HepG2 (cell line): ENCODE results near the gene ZNF77. TPM values are rescaled to one million over a fixed set of nuclear protein-coding genes. Genes with fewer than 3 reads are reported as not detected.
A peak's percentile ranks its signal among the peaks of the same experiment; 100 is the strongest.

Source experiments
- ATAC-seq: fragments of 200-7000 bp; cut with Tn5 transposase; 3 replicates; pipeline ENCODE4 v1.9.1; 2020; ENCODE audit warnings: mild to moderate bottlenecking, moderate library complexity
- BruUV-seq: library from RNA; stranded (reverse); fragments of 400-500 nt; replicated peaks from 2 replicates; lab custom pipeline; 2021; lab: Mats Ljungman, UMichigan
- CTCF ChIA-PET: fragments of 300-600 bp; formaldehyde crosslinking; extraction: SDS; loops from one replicate; lab custom pipeline; 2021; ENCODE audit warnings: low total read pairs, inconsistent platforms, low intra/inter-chr PET ratio; lab: Yijun Ruan, JAX
- POLR2A ChIA-PET: fragments of 350-600 bp; sonication (Branson Sonifier 250); formaldehyde crosslinking; loops from one replicate; lab custom pipeline; 2020; ENCODE audit warnings: antibody characterized with exemption, inconsistent platforms; lab: Yijun Ruan, JAX
- DNase-seq: peaks from one replicate; pipeline ENCODE4 v3.0.0-alpha.2; 2015; ENCODE audit warnings: low spot score
- FAIRE-seq: peaks from 3 replicates; lab custom pipeline; 2011; peaks lifted over from hg19 to GRCh38; lab: Jason Lieb, UNC
- H2AFZ ChIP-seq: one replicate; pipeline ENCODE4 v1.6.1; 2011; ENCODE audit warnings: low read length, inconsistent platforms
- H3K27ac ChIP-seq: fragments of 300-600 bp; 3 replicates; pipeline ENCODE4 v1.8.0; 2011; ENCODE audit warnings: mixed run types, mild to moderate bottlenecking, mixed read lengths, low read length, inconsistent platforms; ENCODE audit not compliant: insufficient read depth; ENCODE audit errors: extremely low read length
- H3K27me3 ChIP-seq, 2 experiments: fragments of 200-600 bp in 1 of 2; 2 replicates in 1 of 2; 3 replicates in 1 of 2; pipeline versions ENCODE4 v1.6.0 to v1.8.0; 2011; ENCODE audit warnings: low read length in 2 of 2, mild to moderate bottlenecking in 2 of 2, moderate library complexity in 2 of 2, inconsistent platforms in 1 of 2; ENCODE audit not compliant: insufficient read depth in 2 of 2, control insufficient read depth in 1 of 2
- H3K36me3 ChIP-seq, 2 experiments: fragments of 200-600 bp in 1 of 2; replicated peaks in 1 of 2; 2 replicates in 1 of 2; 3 replicates in 1 of 2; pipeline versions ENCODE4 v1.5.1 to v1.8.0; 2011; ENCODE audit warnings: low read length in 2 of 2, inconsistent platforms in 1 of 2; ENCODE audit not compliant: insufficient read depth in 2 of 2, control insufficient read depth in 1 of 2
- H3K4me1 ChIP-seq: 2 replicates; pipeline ENCODE4 v1.5.1; 2012; ENCODE audit warnings: low read length, inconsistent platforms; ENCODE audit not compliant: insufficient read depth
- H3K4me2 ChIP-seq: 2 replicates; pipeline ENCODE4 v1.6.0; 2011; ENCODE audit warnings: low read depth, low read length, inconsistent platforms
- H3K4me3 ChIP-seq, 3 experiments: fragments of 200-600 bp in 1 of 3; sonication (generic), shearing (Covaris generic) in 1 of 3; replicated peaks in 1 of 3; 2 replicates each; pipeline ENCODE4 v1.5.1; 2011 to 2016; ENCODE audit warnings: low read length in 3 of 3, inconsistent platforms in 2 of 3, low read depth in 2 of 3, mild to moderate bottlenecking in 2 of 3, control low read depth in 1 of 3, mixed read lengths in 1 of 3; ENCODE audit not compliant: insufficient read depth in 1 of 3
- H3K79me2 ChIP-seq: one replicate; pipeline ENCODE4 v1.6.1; 2011; ENCODE audit warnings: low read length, inconsistent platforms; ENCODE audit not compliant: insufficient read depth
- H3K9ac ChIP-seq: 2 replicates; pipeline ENCODE4 v1.6.0; 2011; ENCODE audit warnings: mild to moderate bottlenecking, low read depth, low read length, inconsistent platforms; ENCODE audit not compliant: insufficient read depth
- H3K9me3 ChIP-seq: 2 replicates; pipeline ENCODE4 v1.5.1; 2012; ENCODE audit warnings: mild to moderate bottlenecking, low read length
- H4K20me1 ChIP-seq: 2 replicates; pipeline ENCODE4 v1.6.0; 2011; ENCODE audit warnings: inconsistent platforms, mild to moderate bottlenecking, low read length, moderate library complexity; ENCODE audit not compliant: insufficient read depth
- CENPX ChIP-seq: sonication (generic); formaldehyde crosslinking; IDR thresholded peaks from 2 replicates; pipeline ENCODE4 v1.9.0; 2021; ENCODE audit warnings: mild to moderate bottlenecking, missing genetic modification reagents, moderate library complexity
- ZNF12 ChIP-seq: sonication (generic); formaldehyde crosslinking; IDR thresholded peaks from 2 replicates; pipeline ENCODE4 v1.5.0; 2020; ENCODE audit warnings: missing genetic modification reagents
- ZNF121 ChIP-seq: sonication (generic); formaldehyde crosslinking; IDR thresholded peaks from 2 replicates; pipeline ENCODE4 v1.5.0; 2020; ENCODE audit warnings: mild to moderate bottlenecking, missing genetic modification reagents
- ZNF263 ChIP-seq: sonication (generic); formaldehyde crosslinking; IDR thresholded peaks from 2 replicates; pipeline ENCODE4 v1.4.0; 2020; ENCODE audit warnings: missing genetic modification reagents
- ZNF460 ChIP-seq: sonication (generic); formaldehyde crosslinking; IDR thresholded peaks from 2 replicates; pipeline ENCODE4 v1.5.1; 2020; ENCODE audit warnings: missing genetic modification reagents, mild to moderate bottlenecking, borderline replicate concordance
- WGBS: methylation state at CpG from one replicate; pipeline ENCODE4 v1.1.6; 2017; ENCODE audit warnings: low lambda C conversion rate; 5-methylcytosine and 5-hydroxymethylcytosine counted together
- in situ Hi-C: cut with HindIII; loops from 2 replicates; pipeline ENCODE4 v1.10.0; 2017; ENCODE audit warnings: low pct_unique_long_range_greater_than_20kb; ENCODE audit not compliant: extremely low pct_ligation_motif_present
- intact Hi-C: fragments of 100-400 bp; cut with micrococcal nuclease; formaldehyde crosslinking; loops from one replicate; pipeline ENCODE4 v1.10.0; 2022; ENCODE audit not compliant: unreplicated experiment
- polyA plus RNA-seq, 8 experiments: library from polyadenylated mRNA; depleted of rRNA in 3 of 8; stranded (reverse) in 7 of 8; unstranded in 1 of 8; fragments of >200 nt; fragmentation: Illumina TruSeq in 4 of 8; extraction: Trizol in 4 of 8; gene quantifications; 2 replicates each; pipeline versions ENCODE4 v1.2.1 to v1.2.3, GENCODE V29; 2011 to 2016; ENCODE audit warnings: low read depth in 4 of 8, missing spikeins in 1 of 8, mixed read lengths in 1 of 8; ENCODE audit not compliant: insufficient read depth in 1 of 8
- total RNA-seq, 5 experiments: library from RNA; depleted of rRNA; stranded (reverse); fragments of >200 nt; fragmentation: Illumina TruSeq; extraction: Trizol; gene quantifications; 2 replicates each; pipeline ENCODE4 v1.2.3, GENCODE V29; 2016; ENCODE audit warnings: low read depth in 1 of 5

The ZNF77 gene
- total and polyA plus RNA-seq, 2 of the 13 experiments (the other 11 are each of a cell fraction or from before 2014, with no cell fraction given): 7.1 to 11.5 TPM

DNA sequence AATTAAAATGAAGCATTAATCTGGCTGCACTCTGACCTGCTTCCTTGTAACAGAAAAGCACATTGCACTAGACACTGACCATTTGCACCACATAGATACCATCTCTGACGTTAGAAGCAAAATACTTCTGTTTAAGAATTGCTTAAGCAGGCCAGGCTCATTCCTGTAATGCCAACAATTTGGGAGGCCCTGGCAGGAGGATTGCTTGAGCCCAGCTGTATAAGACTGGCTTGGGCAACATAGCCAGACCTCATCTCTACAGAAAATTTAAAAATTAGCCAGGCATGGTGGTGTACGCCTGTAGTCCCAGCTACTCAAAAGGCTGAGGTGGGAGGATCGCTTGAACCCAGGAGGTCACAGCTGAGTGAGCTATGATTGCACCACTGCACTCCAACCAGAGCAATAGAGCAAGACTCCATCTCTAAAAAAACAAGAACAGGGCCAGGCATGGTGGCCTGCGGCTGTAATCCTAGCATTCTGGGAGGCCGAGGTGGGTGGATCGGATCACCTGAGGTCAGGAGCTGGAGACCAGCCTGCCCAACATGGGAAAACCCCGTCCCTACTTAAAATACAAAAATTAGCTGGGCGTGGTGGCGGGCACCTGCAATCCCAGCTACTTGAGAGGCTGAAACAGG is 25.5 kb upstream of the ZNF77 start:
- WGBS: 17% methylated on average over 9 of the region's 9 CpGs
- no peaks in the 10 kb centered on the region for H3K79me2 ChIP-seq
- no peak overlapping the region for H3K4me3 ChIP-seq
- no TSS peak for BruUV-seq
- TF ChIP-seq ZNF121 (CRISPR knock-in tag) (peak; percentile 21; the same call in 1 of the 2 replicates), ZNF12 (CRISPR knock-in tag) (no peak), ZNF460 (CRISPR knock-in tag) (peak; percentile 75; the same call in 1 of the 2 replicates)
- peaks cover 0 to 4% of the 10 kb centered on the region in 2 experiments; a peak in 1 of 5 replicates for H3K27me3 ChIP-seq
- no peak overlapping the region for H3K4me2 ChIP-seq
- H3K9me3 ChIP-seq: no peaks in the 10 kb centered on the region
- H3K36me3 ChIP-seq: no peaks in the 10 kb centered on the region
- intact Hi-C loops (no loop called here), in situ Hi-C loops (no loop called here)
- POLR2A ChIA-PET: interaction anchor here (0.6 kb wide), 1 partner anchor 260 kb away, joined by 3 read pairs; no protein-coding TSS in a partner anchor
- H4K20me1 ChIP-seq: no peaks in the 10 kb centered on the region
- CTCF ChIA-PET: no interaction called here
- no peak overlapping the region for H2AFZ ChIP-seq
- FAIRE-seq (no peak), ATAC-seq (no peak), DNase-seq (no peak)
- no peak overlapping the region for H3K27ac ChIP-seq
- H3K4me1 ChIP-seq: peaks cover 52% of the 10 kb centered on the region
- H3K9ac ChIP-seq: no peak overlapping the region

DNA sequence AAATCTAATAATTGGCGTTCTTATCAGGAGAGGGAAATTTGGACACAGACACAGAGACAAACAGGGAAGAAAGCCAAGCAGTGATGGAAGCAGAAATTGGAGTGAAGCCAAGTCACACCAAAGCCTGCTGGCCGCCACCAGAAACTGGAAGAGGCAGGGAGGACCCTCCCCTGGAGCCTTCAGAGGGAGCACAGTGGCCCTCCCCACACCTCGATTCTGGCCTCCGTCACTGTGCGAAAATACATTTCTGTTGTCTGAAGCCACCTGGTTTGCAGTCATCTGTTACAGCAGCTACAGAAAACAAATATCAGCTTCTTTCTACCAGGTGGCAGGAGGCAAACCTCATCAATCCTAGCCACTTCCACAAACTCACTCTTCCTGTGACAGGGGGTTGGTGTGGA is 24.3 kb upstream of the ZNF77 start:
- no peaks in the 10 kb centered on the region for H3K36me3 ChIP-seq
- POLR2A ChIA-PET: no interaction called here
- BruUV-seq: no TSS peak
- peaks cover 0 to 4% of the 10 kb centered on the region in 2 experiments; a peak in 1 of 5 replicates for H3K27me3 ChIP-seq
- peak; percentile 18 for FAIRE-seq
- H3K4me2 ChIP-seq: no peak overlapping the region; the same call in 1 of the 2 replicates
- no peak for ATAC-seq
- no peak overlapping the region for H2AFZ ChIP-seq
- WGBS: 4% methylated on average over 5 of the region's 5 CpGs
- H3K4me1 ChIP-seq: peaks cover 41% of the 10 kb centered on the region
- DNase-seq: no peak
- in situ Hi-C loops: no loop called here
- no peaks in the 10 kb centered on the region for H3K79me2 ChIP-seq
- H3K4me3 ChIP-seq: no peak overlapping the region
- CTCF ChIA-PET: no interaction called here
- no peaks in the 10 kb centered on the region for H4K20me1 ChIP-seq
- H3K27ac ChIP-seq: no peak overlapping the region
- H3K9me3 ChIP-seq: no peaks in the 10 kb centered on the region
- TF ChIP-seq CENPX (CRISPR knock-in tag) (no peak), ZNF263 (CRISPR knock-in tag) (peak; percentile 83)
- TF ChIP-seq, all 625 proteins: peak for 1
- intact Hi-C loops: no loop called here
- no peak overlapping the region for H3K9ac ChIP-seq
